Keratinocyte (primary cell): ENCODE data around the gene GNL3. TPM values are rescaled to one million over a fixed set of nuclear protein-coding genes. Genes with fewer than 3 reads are reported as not detected.

Source experiments
- DNase-seq: peaks from one replicate; pipeline ENCODE4 v3.0.0-alpha.2; 2011; ENCODE audit warnings: low read depth, missing footprints, low spot score
- FAIRE-seq: peaks from 2 replicates; lab custom pipeline; 2011; peaks lifted over from hg19 to GRCh38; lab: Jason Lieb, UNC
- H2AFZ ChIP-seq: 2 replicates; pipeline ENCODE4 v1.6.0; 2012; ENCODE audit warnings: low read length, control low read depth, inconsistent platforms; ENCODE audit not compliant: control insufficient read depth
- H3K27ac ChIP-seq: 2 replicates; pipeline ENCODE4 v1.5.1; 2011; ENCODE audit warnings: low read length; ENCODE audit not compliant: control insufficient read depth, insufficient read depth
- H3K27me3 ChIP-seq: 3 replicates; pipeline ENCODE4 v1.6.0; 2011; ENCODE audit warnings: low read length; ENCODE audit not compliant: control insufficient read depth, insufficient read depth; ENCODE audit errors: extremely low read depth
- H3K36me3 ChIP-seq, 2 experiments: 2 replicates in 1 of 2; 3 replicates in 1 of 2; pipeline ENCODE4 v1.5.1; 2011; ENCODE audit warnings: low read length in 2 of 2, mild to moderate bottlenecking in 1 of 2; ENCODE audit not compliant: control insufficient read depth in 2 of 2, insufficient read depth in 2 of 2; ENCODE audit errors: extremely low read depth in 1 of 2
- H3K4me1 ChIP-seq: 3 replicates; pipeline ENCODE4 v1.5.1; 2011; ENCODE audit warnings: low read length; ENCODE audit not compliant: control insufficient read depth, insufficient read depth; ENCODE audit errors: extremely low read depth
- H3K4me2 ChIP-seq: 3 replicates; pipeline ENCODE4 v1.6.0; 2011; ENCODE audit warnings: low read depth, low read length; ENCODE audit not compliant: control insufficient read depth, insufficient read depth; ENCODE audit errors: extremely low read depth
- H3K4me3 ChIP-seq, 3 experiments: fragments of 200-600 bp in 1 of 3; sonication (generic) in 1 of 3; 2 replicates in 2 of 3; 3 replicates in 1 of 3; pipeline ENCODE4 v1.5.1; 2011 to 2016; ENCODE audit warnings: low read length in 3 of 3, mild to moderate bottlenecking in 3 of 3, control low read depth in 2 of 3, inconsistent platforms in 1 of 3, low read depth in 1 of 3, mixed read lengths in 1 of 3, mixed run types in 1 of 3, moderate library complexity in 1 of 3; ENCODE audit not compliant: control insufficient read depth in 2 of 3, insufficient read depth in 2 of 3; ENCODE audit errors: extremely low read depth in 1 of 3
- H3K79me2 ChIP-seq: 2 replicates; pipeline ENCODE4 v1.6.0; 2012; ENCODE audit warnings: low read length; ENCODE audit not compliant: control insufficient read depth, insufficient read depth
- H3K9ac ChIP-seq: 3 replicates; pipeline ENCODE4 v1.6.0; 2011; ENCODE audit warnings: low read length; ENCODE audit not compliant: control insufficient read depth, insufficient read depth; ENCODE audit errors: extremely low read depth
- H3K9me1 ChIP-seq: 3 replicates; pipeline ENCODE4 v1.6.0; 2011; ENCODE audit warnings: low read length; ENCODE audit not compliant: control insufficient read depth, insufficient read depth; ENCODE audit errors: extremely low read depth
- H3K9me3 ChIP-seq: 2 replicates; pipeline ENCODE4 v1.5.1; 2012; ENCODE audit warnings: low read depth, low read length; ENCODE audit not compliant: control insufficient read depth
- H4K20me1 ChIP-seq: 3 replicates; pipeline ENCODE4 v1.6.0; 2011; ENCODE audit warnings: low read length; ENCODE audit not compliant: control insufficient read depth, insufficient read depth; ENCODE audit errors: extremely low read depth
- CTCF ChIP-seq, 3 experiments: IDR thresholded peaks in 1 of 3; conservative IDR thresholded peaks in 1 of 3; optimal IDR thresholded peaks in 1 of 3; 2 replicates in 2 of 3; 3 replicates in 1 of 3; pipeline versions ENCODE3 to v1.5.1; 2011; ENCODE audit warnings: low read length in 3 of 3, mild to moderate bottlenecking in 3 of 3, moderate library complexity in 2 of 3, control low read depth in 1 of 3, inconsistent platforms in 1 of 3; ENCODE audit not compliant: insufficient read depth in 2 of 3; ENCODE audit errors: extremely low read depth in 1 of 3
- EZH2 ChIP-seq: IDR thresholded peaks from one replicate; pipeline ENCODE4 v1.6.1; 2012; ENCODE audit warnings: inconsistent platforms, mild to moderate bottlenecking, low read length, moderate library complexity
- dilution Hi-C: fragments of 300-500 bp; cut with MboI; formaldehyde crosslinking; loops from one replicate; pipeline ENCODE4 v1.7.0; 2020; ENCODE audit warnings: low sequenced_read_pairs; ENCODE audit not compliant: extremely low pct_ligation_motif_present
- polyA plus RNA-seq, 5 experiments: library from polyadenylated mRNA; depleted of rRNA in 3 of 5; stranded (reverse) in 3 of 5; stranded (forward) in 1 of 5; unstranded in 1 of 5; fragments of >200 nt; gene quantifications; 1 replicate in 1 of 5; 2 replicates in 3 of 5; 3 replicates in 1 of 5; pipeline versions ENCODE4 v1.2.1 to v1.2.3, GENCODE V29; 2011 to 2012; ENCODE audit warnings: missing spikeins in 2 of 5, low read depth in 1 of 5, low replicate concordance in 1 of 5

The GNL3 gene
- polyA plus RNA-seq, 1 donor (not counting 4 experiments of a cell fraction or from before 2014, with no cell fraction given), result 128 TPM

- no peak for FAIRE-seq
- Histone ChIP-seq H3K9ac (no peak overlapping the region), H4K20me1 (peaks cover 3% of the 10 kb centered on the region), H3K36me3 (peaks cover 47 to 68% of the 10 kb centered on the region in 2 experiments), H3K4me2 (no peak overlapping the region), H3K9me3 (no peaks in the 10 kb centered on the region), H3K4me3 (no peak overlapping the region), H3K27ac (no peak overlapping the region), H3K27me3 (no peaks in the 10 kb centered on the region), H2AFZ (no peak overlapping the region), H3K4me1 (peaks cover 10% of the 10 kb centered on the region), H3K79me2 (peaks cover 49% of the 10 kb centered on the region), H3K9me1 (no peaks in the 10 kb centered on the region)
- TF ChIP-seq EZH2 (no peak), CTCF (optimal IDR thresholded peaks at IDR 0.05 in 1 of 3, IDR thresholded peaks at IDR 0.05 in 1 of 3, conservative IDR thresholded peaks at IDR 0.05 in 1 of 3; ENCODE audit: extremely low read depth in 1 of 3, insufficient read depth in 2 of 3, low read length in 3 of 3) (no peak)
- no peak for DNase-seq
- dilution Hi-C loops, result no loop called here
These were observed 4.7 kb downstream of the GNL3 start for GRCh38 chr3:52690560-52690959.

- no peaks in the 10 kb centered on the region for H3K9me3 ChIP-seq
- DNase-seq (no peak), FAIRE-seq (no peak)
- H3K27ac ChIP-seq, result no peak overlapping the region
- no peak overlapping the region for H2AFZ ChIP-seq
- H3K27me3 ChIP-seq, result no peaks in the 10 kb centered on the region
- H4K20me1 ChIP-seq, result peaks cover 5% of the 10 kb centered on the region
- no peak for TF ChIP-seq EZH2
- no peak for TF ChIP-seq CTCF (optimal IDR thresholded peaks at IDR 0.05 in 1 of 3, IDR thresholded peaks at IDR 0.05 in 1 of 3, conservative IDR thresholded peaks at IDR 0.05 in 1 of 3; ENCODE audit: extremely low read depth in 1 of 3, insufficient read depth in 2 of 3, low read length in 3 of 3)
- H3K4me1 ChIP-seq, result peaks cover under 1% of the 10 kb centered on the region
- peaks cover 27% of the 10 kb centered on the region for H3K79me2 ChIP-seq
- no peak overlapping the region for H3K4me2 ChIP-seq
- H3K9me1 ChIP-seq, result no peaks in the 10 kb centered on the region
- no peak overlapping the region for H3K4me3 ChIP-seq
- dilution Hi-C loops, result no loop called here
- H3K36me3 ChIP-seq, result peaks cover 57 to 59% of the 10 kb centered on the region in 2 experiments
- no peak overlapping the region for H3K9ac ChIP-seq
These were observed 7.2 kb downstream of the GNL3 start for GRCh38 chr3:52693071-52693470.
